Measurements from ENCODE around the gene CFAP410.

GRCh38 chr21:44365251-44365966 lies 26.2 kb upstream of the CFAP410 start:
- no peak for TF ChIP-seq CTCF (IDR thresholded peaks at IDR 0.05)
- no peak for TF ChIP-seq POLR2AphosphoS5 (IDR thresholded peaks at IDR 0.05)
- TF ChIP-seq POLR2A (IDR thresholded peaks at IDR 0.05), result no peak
- TF ChIP-seq EP300 (IDR thresholded peaks at IDR 0.05), result no peak

Measured in upper lobe of left lung (tissue), 4 donors.